GM10248 (cell line): Measurements from ENCODE around the gene ZNF267.

ENCODE experiments used
- CTCF ChIA-PET: fragments of 300-600 bp; sonication (Branson Sonifier 250); formaldehyde crosslinking; extraction: SDS; loops from one replicate; lab custom pipeline; 2021; ENCODE audit warnings: antibody characterized with exemption; lab: Yijun Ruan, JAX
- POLR2A ChIA-PET: fragments of 350-650 bp; sonication (Branson Sonifier 250); formaldehyde crosslinking; extraction: SDS; loops from one replicate; lab custom pipeline; 2020; ENCODE audit warnings: antibody characterized with exemption; lab: Yijun Ruan, JAX
- DNase-seq: peaks from one replicate; pipeline ENCODE4 v3.0.0; 2012; ENCODE audit errors: extremely low spot score
- CTCF ChIP-seq: IDR thresholded peaks from 2 replicates; pipeline ENCODE4 v1.5.1; 2012; ENCODE audit warnings: mild to moderate bottlenecking, low read depth; ENCODE audit errors: extremely low read depth, missing control alignments, control extremely low read depth

Gene ZNF267

GRCh38 chr16:31861455-31861854 lies 12.2 kb upstream of the ZNF267 start:
- DNase-seq = no peak
- ChIA-PET POLR2A (no interaction called here), CTCF (interaction anchor here (0.7 to 1.6 kb wide), 2 partner anchors 9 to 11 kb away, joined by 3 to 9 read pairs; no protein-coding TSS in a partner anchor)
- no peak for TF ChIP-seq CTCF

GRCh38 chr16:31862761-31863160 lies 10.8 kb upstream of the ZNF267 start:
- DNase-seq = no peak
- ChIA-PET POLR2A (no interaction called here), CTCF (interaction anchor here (0.7 kb wide), 1 partner anchor 878 kb away, joined by 3 read pairs; no protein-coding TSS in a partner anchor)
- no peak for TF ChIP-seq CTCF

GRCh38 chr16:31868164-31868563 lies 5.4 kb upstream of the ZNF267 start:
- ChIA-PET CTCF (interaction anchor here (0.7 to 3.8 kb wide), 23 partner anchors 9 to 933 kb away, joined by 3 to 43 read pairs (median 4); partner anchors contain the start of genes ARMC5, HSD3B7 and PYCARD), POLR2A (interaction anchor here (1.7 kb wide), 1 partner anchor 9 kb away, joined by 6 read pairs; no protein-coding TSS in a partner anchor)
- DNase-seq = no peak
- no peak for TF ChIP-seq CTCF

- TF ChIP-seq CTCF = peak; percentile 75
- POLR2A ChIA-PET = interaction anchor here (1.7 kb wide), 1 partner anchor 9 kb away, joined by 6 read pairs; no protein-coding TSS in a partner anchor
- peak; percentile 61 for DNase-seq
- CTCF ChIA-PET = interaction anchor here (0.7 to 3.8 kb wide), 25 partner anchors 8 to 934 kb away, joined by 3 to 43 read pairs (median 4); partner anchors contain the start of genes ARMC5, HSD3B7 and PYCARD
These were observed 4.9 kb upstream of the ZNF267 start for GRCh38 chr16:31868691-31869167.

GRCh38 chr16:31869511-31870201 lies 4.0 kb upstream of the ZNF267 start:
- peak; percentile 39 for DNase-seq
- no peak for TF ChIP-seq CTCF
- POLR2A ChIA-PET = interaction anchor here (1.7 kb wide), 1 partner anchor 8 kb away, joined by 6 read pairs; no protein-coding TSS in a partner anchor
- CTCF ChIA-PET = interaction anchor here (0.7 to 3.8 kb wide), 15 partner anchors 8 to 884 kb away, joined by 3 to 43 read pairs (median 4); partner anchors contain the start of genes ARMC5, HSD3B7 and PYCARD

GRCh38 chr16:31870809-31871208 lies 2.8 kb upstream of the ZNF267 start:
- DNase-seq = no peak
- TF ChIP-seq CTCF = no peak
- POLR2A ChIA-PET = no interaction called here
- CTCF ChIA-PET = interaction anchor here (1.0 to 1.6 kb wide), 4 partner anchors 10 to 886 kb away, joined by 3 to 5 read pairs (median 4); partner anchors contain the start of gene HSD3B7
